IMR-90 (cell line): ENCODE data around the gene NNAT. TPM values are rescaled to one million over a fixed set of nuclear protein-coding genes. Genes with fewer than 3 reads are reported as not detected.
A peak's percentile ranks its signal among the peaks of the same experiment; 100 is the strongest.

Source experiments
- ATAC-seq: fragments of 200-7000 bp; cut with Tn5 transposase; 2 replicates; pipeline ENCODE4 v1.9.1; 2020; ENCODE audit warnings: low read depth, mild to moderate bottlenecking, moderate library complexity
- BruUV-seq: library from RNA; stranded (reverse); fragments of 400-500 nt; replicated peaks from 2 replicates; lab custom pipeline; 2021; lab: Mats Ljungman, UMichigan
- CTCF ChIA-PET: fragments of 300-600 bp; formaldehyde crosslinking; extraction: SDS; loops from one replicate; lab custom pipeline; 2021; ENCODE audit warnings: antibody characterized with exemption; lab: Yijun Ruan, JAX
- POLR2A ChIA-PET: fragments of 300-600 bp; sonication (Branson Sonifier 250); formaldehyde crosslinking; loops from one replicate; lab custom pipeline; 2022; ENCODE audit warnings: antibody characterized with exemption; ENCODE audit not compliant: unreplicated experiment; lab: Charles Lee
- DNase-seq: peaks from one replicate; pipeline ENCODE4 v3.0.0; 2013
- H2AFZ ChIP-seq: replicated peaks from 2 replicates; pipeline ENCODE3; 2013; ENCODE audit warnings: low read length, mild to moderate bottlenecking; ENCODE audit not compliant: poor library complexity
- H2AK5ac ChIP-seq: 2 replicates; pipeline ENCODE4 v1.6.1; 2013; ENCODE audit warnings: low read depth, low read length, inconsistent platforms
- H2AK9ac ChIP-seq: replicated peaks from 2 replicates; pipeline ENCODE3; 2013; ENCODE audit warnings: mild to moderate bottlenecking, low read depth, low read length, moderate library complexity; ENCODE audit not compliant: poor library complexity
- H2BK120ac ChIP-seq: 2 replicates; pipeline ENCODE4 v1.6.1; 2013; ENCODE audit warnings: low read depth, low read length, inconsistent platforms
- H2BK15ac ChIP-seq: 3 replicates; pipeline ENCODE4 v1.6.1; 2013; ENCODE audit warnings: low read depth, low read length, inconsistent platforms
- H2BK20ac ChIP-seq: 2 replicates; pipeline ENCODE4 v1.6.1; 2013; ENCODE audit warnings: low read depth, mild to moderate bottlenecking, inconsistent platforms, low read length, moderate library complexity
- H2BK5ac ChIP-seq: 2 replicates; pipeline ENCODE4 v1.6.1; 2013; ENCODE audit warnings: mild to moderate bottlenecking, low read depth, low read length, inconsistent platforms; ENCODE audit not compliant: poor library complexity, severe bottlenecking
- H3K14ac ChIP-seq: replicated peaks from 2 replicates; pipeline ENCODE4 v1.6.1; 2013; ENCODE audit warnings: low read depth, low read length, inconsistent platforms
- H3K18ac ChIP-seq: 2 replicates; pipeline ENCODE4 v1.6.1; 2013; ENCODE audit warnings: low read depth, low read length, control low read depth
- H3K23ac ChIP-seq: 2 replicates; pipeline ENCODE4 v1.6.1; 2013; ENCODE audit warnings: low read depth, low read length, inconsistent platforms
- H3K27ac ChIP-seq: 2 replicates; pipeline ENCODE4 v1.5.1; 2013; ENCODE audit warnings: mild to moderate bottlenecking, control low read depth, low read length; ENCODE audit not compliant: insufficient read depth
- H3K27me3 ChIP-seq: 2 replicates; pipeline ENCODE4 v1.6.1; 2013; ENCODE audit warnings: low read length; ENCODE audit not compliant: control insufficient read depth, insufficient read depth
- H3K36me3 ChIP-seq: 2 replicates; pipeline ENCODE4 v1.6.1; 2013; ENCODE audit warnings: low read length, mixed read lengths; ENCODE audit not compliant: control insufficient read depth, insufficient read depth
- H3K4ac ChIP-seq: 2 replicates; pipeline ENCODE4 v1.6.1; 2013; ENCODE audit warnings: low read depth, low read length, inconsistent platforms
- H3K4me1 ChIP-seq: 2 replicates; pipeline ENCODE4 v1.6.1; 2013; ENCODE audit warnings: low read length, mixed read lengths; ENCODE audit not compliant: control insufficient read depth, insufficient read depth
- H3K4me2 ChIP-seq: 2 replicates; pipeline ENCODE4 v1.6.1; 2013; ENCODE audit warnings: low read depth, mild to moderate bottlenecking, control low read depth, low read length, moderate library complexity
- H3K4me3 ChIP-seq: 2 replicates; pipeline ENCODE4 v1.5.1; 2013; ENCODE audit warnings: low read depth, mild to moderate bottlenecking, control low read depth, low read length, moderate library complexity; ENCODE audit not compliant: insufficient read depth
- H3K56ac ChIP-seq: 2 replicates; pipeline ENCODE4 v1.6.1; 2013; ENCODE audit warnings: low read length, inconsistent platforms; ENCODE audit not compliant: insufficient read depth; ENCODE audit errors: extremely low read depth
- H3K79me1 ChIP-seq, 2 experiments: 2 replicates each; pipeline ENCODE4 v1.6.1; 2013; ENCODE audit warnings: low read length in 2 of 2, inconsistent platforms in 1 of 2, low read depth in 1 of 2
- H3K9ac ChIP-seq: 2 replicates; pipeline ENCODE4 v1.6.1; 2013; ENCODE audit warnings: low read depth, low read length, control low read depth
- H3K9me1 ChIP-seq: 2 replicates; pipeline ENCODE4 v1.6.1; 2013; ENCODE audit warnings: low read length, inconsistent platforms; ENCODE audit not compliant: insufficient read depth
- H3K9me3 ChIP-seq: 2 replicates; pipeline ENCODE4 v1.6.1; 2013; ENCODE audit warnings: low read length; ENCODE audit not compliant: control insufficient read depth, insufficient read depth
- H4K20me1 ChIP-seq: 2 replicates; pipeline ENCODE4 v1.6.1; 2013; ENCODE audit warnings: low read length, inconsistent platforms; ENCODE audit not compliant: insufficient read depth
- H4K5ac ChIP-seq: 2 replicates; pipeline ENCODE4 v1.6.1; 2013; ENCODE audit warnings: mild to moderate bottlenecking, low read depth, low read length, control low read depth
- H4K8ac ChIP-seq, 2 experiments: 2 replicates each; pipeline ENCODE4 v1.6.1; 2013; ENCODE audit warnings: low read depth in 2 of 2, low read length in 2 of 2, control low read depth in 1 of 2, inconsistent platforms in 1 of 2
- H4K91ac ChIP-seq: 2 replicates; pipeline ENCODE4 v1.6.1; 2013; ENCODE audit warnings: low read depth, low read length, inconsistent platforms; ENCODE audit not compliant: insufficient read depth
- BHLHE40 ChIP-seq: fragments of 150-350 bp; IDR thresholded peaks from 2 replicates; pipeline ENCODE4 v1.6.1; 2016; ENCODE audit warnings: mild to moderate bottlenecking, low read depth, low read length
- CEBPB ChIP-seq: IDR thresholded peaks from 2 replicates; pipeline ENCODE4 v1.6.1; 2012; ENCODE audit warnings: low read depth, low read length, improper control_type of control experiment
- CHD1 ChIP-seq: IDR thresholded peaks from 2 replicates; pipeline ENCODE4 v1.6.1; 2012; ENCODE audit warnings: low read depth, low read length, improper control_type of control experiment
- ELK1 ChIP-seq: fragments of 150-350 bp; IDR thresholded peaks from 2 replicates; pipeline ENCODE4 v1.6.1; 2016; ENCODE audit warnings: low read depth, mild to moderate bottlenecking, low read length, moderate library complexity, borderline replicate concordance
- MAZ ChIP-seq: IDR thresholded peaks from 2 replicates; pipeline ENCODE4 v1.6.1; 2012; ENCODE audit warnings: low read depth, mild to moderate bottlenecking, low read length, improper control_type of control experiment, moderate library complexity, borderline replicate concordance
- MXI1 ChIP-seq: IDR thresholded peaks from 2 replicates; pipeline ENCODE4 v1.6.1; 2012; ENCODE audit warnings: low read depth, mild to moderate bottlenecking, low read length, moderate library complexity, borderline replicate concordance
- NFE2L2 ChIP-seq: fragments of 150-350 bp; IDR thresholded peaks from 2 replicates; pipeline ENCODE4 v1.6.1; 2016; ENCODE audit warnings: low read depth, mild to moderate bottlenecking, low read length
- RCOR1 ChIP-seq: IDR thresholded peaks from 2 replicates; pipeline ENCODE4 v1.6.1; 2012; ENCODE audit warnings: mild to moderate bottlenecking, low read length, improper control_type of control experiment; ENCODE audit not compliant: insufficient replicate concordance
- RFX5 ChIP-seq: IDR thresholded peaks from 2 replicates; pipeline ENCODE4 v1.8.0; 2012; ENCODE audit warnings: low read depth, mild to moderate bottlenecking, low read length, moderate library complexity
- SMC3 ChIP-seq: fragments of 150-350 bp; IDR thresholded peaks from 2 replicates; pipeline ENCODE4 v1.6.1; 2016; ENCODE audit warnings: low read depth, mild to moderate bottlenecking, antibody characterized with exemption, low read length, moderate library complexity
- WGBS, 2 experiments: methylation state at CpG; one replicate each; pipeline versions ENCODE4 v1.1.5 to v1.1.7; 2013; ENCODE audit warnings: missing lambda C conversion rate in 2 of 2; ENCODE audit not compliant: insufficient read length in 1 of 2; ENCODE audit errors: extremely low coverage in 2 of 2; 5-methylcytosine and 5-hydroxymethylcytosine counted together
- dilution Hi-C: fragments of 300-500 bp; cut with HindIII; formaldehyde crosslinking; loops from one replicate; pipeline ENCODE4 v1.14.3; 2018; ENCODE audit warnings: low sequenced_read_pairs; ENCODE audit not compliant: unreplicated experiment
- in situ Hi-C: fragments of 300-500 bp; cut with MboI; formaldehyde crosslinking; loops from 3 replicates; pipeline ENCODE4 v1.14.3; 2019; ENCODE audit warnings: low sequenced_read_pairs, inconsistent platforms, mixed read lengths
- intact Hi-C: fragments of 100-400 bp; cut with micrococcal nuclease; formaldehyde crosslinking; loops from 2 replicates; pipeline ENCODE4 v1.10.0; 2022
- polyA plus RNA-seq, 3 experiments: library from polyadenylated mRNA; depleted of rRNA; stranded (reverse); fragments of >200 nt; gene quantifications; 2 replicates each; pipeline ENCODE4 v1.2.3, GENCODE V29; 2012; ENCODE audit warnings: low replicate concordance in 1 of 3
- total RNA-seq: library from RNA; depleted of rRNA; stranded (reverse); fragments of >200 nt; gene quantifications from 2 replicates; pipeline ENCODE4 v1.2.3, GENCODE V29; 2012
- TF ChIP-seq, protein P1 (sequence below): fragments of 150-350 bp; IDR thresholded peaks from 2 replicates; pipeline ENCODE4 v1.6.1; 2017; ENCODE audit warnings: mild to moderate bottlenecking, antibody characterized with exemption, low read length, low read depth
- TF ChIP-seq, protein P2 (sequence below): conservative IDR thresholded peaks from 2 replicates; pipeline ENCODE4 v1.5.1; 2012; ENCODE audit warnings: mild to moderate bottlenecking, low read depth, low read length, improper control_type of control experiment

The NNAT gene
- total and polyA plus RNA-seq, 2 of the 4 experiments (the other 2 are of a cell fraction) = 2.0 to 6.5 TPM

GRCh38 chr20:37515876-37516275 lies 5.2 kb upstream of the NNAT start:
- ChIA-PET CTCF (no interaction called here), POLR2A (no interaction called here)
- no peak overlapping the region for H3K14ac ChIP-seq
- H3K18ac ChIP-seq = no peak overlapping the region
- peaks cover 53% of the 10 kb centered on the region for H3K9me1 ChIP-seq
- H2BK20ac ChIP-seq = peak overlapping the region; percentile 8; the same call in 1 of the 2 replicates
- H3K9me3 ChIP-seq = no peaks in the 10 kb centered on the region
- 0 out of 2 replicates have a peak overlapping the region, but pooled peaks have one; percentile 7 for H3K23ac ChIP-seq
- peaks cover 54 to 95% of the 10 kb centered on the region in 2 experiments for H3K79me1 ChIP-seq
- ATAC-seq (no peak), DNase-seq (no peak)
- H4K8ac ChIP-seq = no peak overlapping the region
- peaks cover 96% of the 10 kb centered on the region for H4K20me1 ChIP-seq
- intact Hi-C loops = no loop called here
- H2BK15ac ChIP-seq = no peak overlapping the region
- no peak overlapping the region for H2BK5ac ChIP-seq
- H2AK5ac ChIP-seq = no peak overlapping the region
- H3K27me3 ChIP-seq = no peaks in the 10 kb centered on the region
- in situ Hi-C loops = no loop called here
- H3K56ac ChIP-seq = no peak overlapping the region
- H3K36me3 ChIP-seq = peaks cover 25% of the 10 kb centered on the region; the same call in 1 of the 2 replicates
- no peak overlapping the region for H3K4ac ChIP-seq
- H4K5ac ChIP-seq = no peak overlapping the region; the same call in 1 of the 2 replicates
- H3K4me2 ChIP-seq = no peak overlapping the region
- H2BK120ac ChIP-seq = no peak overlapping the region
- no peak overlapping the region for H2AFZ ChIP-seq
- no peak overlapping the region for H4K91ac ChIP-seq
- peaks cover 38% of the 10 kb centered on the region for H3K4me1 ChIP-seq
- no peak overlapping the region for H2AK9ac ChIP-seq
- no peak overlapping the region for H3K4me3 ChIP-seq
- BruUV-seq = no TSS peak
- H3K9ac ChIP-seq = no peak overlapping the region
- WGBS, 2 experiments = no CpG with 5 or more reads among the region's 4 CpGs
- H3K27ac ChIP-seq = no peak overlapping the region
- TF ChIP-seq SMC3 (no peak), MAZ (no peak), RFX5 (no peak), RCOR1 (no peak), CEBPB (no peak), MXI1 (no peak), BHLHE40 (no peak), ELK1 (no peak), CHD1 (no peak), NFE2L2 (no peak)
- TF ChIP-seq, protein P1, sequence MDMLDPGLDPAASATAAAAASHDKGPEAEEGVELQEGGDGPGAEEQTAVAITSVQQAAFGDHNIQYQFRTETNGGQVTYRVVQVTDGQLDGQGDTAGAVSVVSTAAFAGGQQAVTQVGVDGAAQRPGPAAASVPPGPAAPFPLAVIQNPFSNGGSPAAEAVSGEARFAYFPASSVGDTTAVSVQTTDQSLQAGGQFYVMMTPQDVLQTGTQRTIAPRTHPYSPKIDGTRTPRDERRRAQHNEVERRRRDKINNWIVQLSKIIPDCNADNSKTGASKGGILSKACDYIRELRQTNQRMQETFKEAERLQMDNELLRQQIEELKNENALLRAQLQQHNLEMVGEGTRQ = no peak
- TF ChIP-seq, protein P2, sequence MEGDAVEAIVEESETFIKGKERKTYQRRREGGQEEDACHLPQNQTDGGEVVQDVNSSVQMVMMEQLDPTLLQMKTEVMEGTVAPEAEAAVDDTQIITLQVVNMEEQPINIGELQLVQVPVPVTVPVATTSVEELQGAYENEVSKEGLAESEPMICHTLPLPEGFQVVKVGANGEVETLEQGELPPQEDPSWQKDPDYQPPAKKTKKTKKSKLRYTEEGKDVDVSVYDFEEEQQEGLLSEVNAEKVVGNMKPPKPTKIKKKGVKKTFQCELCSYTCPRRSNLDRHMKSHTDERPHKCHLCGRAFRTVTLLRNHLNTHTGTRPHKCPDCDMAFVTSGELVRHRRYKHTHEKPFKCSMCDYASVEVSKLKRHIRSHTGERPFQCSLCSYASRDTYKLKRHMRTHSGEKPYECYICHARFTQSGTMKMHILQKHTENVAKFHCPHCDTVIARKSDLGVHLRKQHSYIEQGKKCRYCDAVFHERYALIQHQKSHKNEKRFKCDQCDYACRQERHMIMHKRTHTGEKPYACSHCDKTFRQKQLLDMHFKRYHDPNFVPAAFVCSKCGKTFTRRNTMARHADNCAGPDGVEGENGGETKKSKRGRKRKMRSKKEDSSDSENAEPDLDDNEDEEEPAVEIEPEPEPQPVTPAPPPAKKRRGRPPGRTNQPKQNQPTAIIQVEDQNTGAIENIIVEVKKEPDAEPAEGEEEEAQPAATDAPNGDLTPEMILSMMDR = no peak
- dilution Hi-C loops = no loop called here
